Large intestine (tissue), 3 donors: ENCODE results near the gene RPL38. TPM values are rescaled to one million over a fixed set of nuclear protein-coding genes. Genes with fewer than 3 reads are reported as not detected.
A peak's percentile ranks its signal among the peaks of the same experiment; 100 is the strongest.
"Not testable (repeated sequence)": the region's sequence is repeated elsewhere in the genome, so short reads cannot be mapped to it uniquely, and the experiment has no call there.

Experiments
- DNase-seq, 2 donors: peaks; one replicate each; pipeline versions ENCODE4 v3.0.0 to v3.0.0-alpha.2; 2013
- H3K27ac ChIP-seq: one replicate; pipeline ENCODE4 v1.5.1; 2013; ENCODE audit warnings: low read length
- H3K27me3 ChIP-seq: 2 replicates; pipeline ENCODE4 v1.6.1; 2013; ENCODE audit warnings: low read length; ENCODE audit not compliant: control insufficient read depth, insufficient read depth
- H3K36me3 ChIP-seq: 2 replicates; pipeline ENCODE4 v1.6.1; 2013; ENCODE audit warnings: low read length; ENCODE audit not compliant: control insufficient read depth, insufficient read depth
- H3K4me1 ChIP-seq: one replicate; pipeline ENCODE4 v1.6.1; 2013; ENCODE audit warnings: low read length; ENCODE audit not compliant: control insufficient read depth, insufficient read depth
- H3K4me3 ChIP-seq: one replicate; pipeline ENCODE4 v1.5.1; 2013; ENCODE audit warnings: low read length
- H3K9me3 ChIP-seq: one replicate; pipeline ENCODE4 v1.6.1; 2013; ENCODE audit warnings: mild to moderate bottlenecking, low read depth, low read length, moderate library complexity; ENCODE audit not compliant: control insufficient read depth
- WGBS: methylation state at CpG from one replicate; pipeline ENCODE4 v1.1.5; 2013; ENCODE audit warnings: low lambda C conversion rate; ENCODE audit not compliant: insufficient coverage; 5-methylcytosine and 5-hydroxymethylcytosine counted together
- polyA plus RNA-seq: library from polyadenylated mRNA; unstranded; fragments of 120-200 nt; gene quantifications from one replicate; pipeline ENCODE4 v1.2.1, GENCODE V29; 2013

Gene RPL38
- polyA plus RNA-seq, 1 donor, result 1,774 TPM

DNA sequence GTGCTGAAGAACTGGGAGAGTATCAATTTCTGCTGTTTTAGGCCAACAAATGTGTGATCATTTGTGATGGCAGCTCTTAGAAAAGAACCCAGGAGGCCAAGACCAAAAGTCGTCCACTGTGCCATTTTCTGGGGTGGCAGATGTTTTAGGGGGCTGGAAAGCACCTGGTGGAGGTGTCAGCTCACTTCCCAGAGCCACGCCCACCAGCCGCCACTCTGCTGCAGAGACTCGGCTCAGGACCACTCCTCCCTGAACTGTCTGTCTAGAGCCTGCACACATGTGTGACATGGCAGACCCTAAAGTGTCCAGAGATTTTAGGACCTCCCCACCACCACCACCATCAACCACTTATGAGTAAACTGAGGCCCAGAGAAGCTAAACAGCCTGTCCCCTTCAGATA is 23.9 kb upstream of the RPL38 start:
- no peaks in the 10 kb centered on the region for H3K36me3 ChIP-seq
- H3K27me3 ChIP-seq, result peaks cover 39% of the 10 kb centered on the region
- no peaks in the 10 kb centered on the region for H3K4me1 ChIP-seq
- no peak overlapping the region for H3K4me3 ChIP-seq
- no peak for DNase-seq
- WGBS, result no CpG with 5 or more reads among the region's 4 CpGs
- H3K27ac ChIP-seq, result no peak overlapping the region
- H3K9me3 ChIP-seq, result no peaks in the 10 kb centered on the region

GRCh38 chr17:74180336-74180735 is 23.1 kb upstream of the RPL38 start:
- Histone ChIP-seq H3K4me3 (no peak overlapping the region), H3K4me1 (no peaks in the 10 kb centered on the region), H3K27me3 (peaks cover 33% of the 10 kb centered on the region), H3K9me3 (no peaks in the 10 kb centered on the region), H3K27ac (no peak overlapping the region), H3K36me3 (no peaks in the 10 kb centered on the region)
- WGBS, result no CpG with 5 or more reads among the region's 8 CpGs
- DNase-seq, result no peak

DNA sequence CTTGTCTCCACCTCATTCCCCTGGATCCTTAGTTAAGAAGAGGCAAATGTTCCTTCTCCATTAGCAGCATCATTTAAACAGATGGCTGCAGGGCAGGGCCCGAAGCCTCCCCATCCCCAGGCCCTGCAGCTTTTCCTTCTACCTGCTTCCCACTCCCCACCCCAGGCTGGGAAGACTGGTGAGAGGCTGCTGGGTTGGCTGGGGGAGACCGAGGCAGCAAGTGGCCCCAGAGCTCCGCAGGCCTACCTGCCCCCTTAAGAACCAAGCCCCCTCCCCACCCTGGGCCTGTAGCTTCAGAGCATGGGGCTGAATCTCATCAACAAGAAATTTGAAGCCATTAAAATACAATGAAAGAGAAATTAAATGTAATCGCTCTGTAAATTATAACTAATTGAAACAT is 22.1 kb upstream of the RPL38 start:
- Histone ChIP-seq H3K27ac (no peak overlapping the region), H3K36me3 (no peaks in the 10 kb centered on the region), H3K4me3 (no peak overlapping the region), H3K27me3 (peaks cover 24% of the 10 kb centered on the region), H3K9me3 (no peaks in the 10 kb centered on the region), H3K4me1 (no peaks in the 10 kb centered on the region)
- 100% methylated on average over 1 of the region's 4 CpGs for WGBS
- no peak for DNase-seq

- no CpG with 5 or more reads among the region's 17 CpGs for WGBS
- no peak overlapping the region for H3K4me3 ChIP-seq
- H3K9me3 ChIP-seq, result no peaks in the 10 kb centered on the region
- H3K27me3 ChIP-seq, result peaks cover 23% of the 10 kb centered on the region
- no peaks in the 10 kb centered on the region for H3K4me1 ChIP-seq
- H3K27ac ChIP-seq, result no peak overlapping the region
- DNase-seq, result no peak
- H3K36me3 ChIP-seq, result no peaks in the 10 kb centered on the region
Observed at GRCh38 chr17:74182041-74182723, 21.3 kb upstream of the RPL38 start.

- peaks cover 34% of the 10 kb centered on the region for H3K27me3 ChIP-seq
- no peak for DNase-seq
- WGBS, result no CpG with 5 or more reads among the region's 9 CpGs
- no peaks in the 10 kb centered on the region for H3K4me1 ChIP-seq
- no peak overlapping the region for H3K27ac ChIP-seq
- H3K4me3 ChIP-seq, result no peak overlapping the region
- no peaks in the 10 kb centered on the region for H3K36me3 ChIP-seq
- no peaks in the 10 kb centered on the region for H3K9me3 ChIP-seq
Observed at GRCh38 chr17:74183411-74183810, 20.1 kb upstream of the RPL38 start.

DNA sequence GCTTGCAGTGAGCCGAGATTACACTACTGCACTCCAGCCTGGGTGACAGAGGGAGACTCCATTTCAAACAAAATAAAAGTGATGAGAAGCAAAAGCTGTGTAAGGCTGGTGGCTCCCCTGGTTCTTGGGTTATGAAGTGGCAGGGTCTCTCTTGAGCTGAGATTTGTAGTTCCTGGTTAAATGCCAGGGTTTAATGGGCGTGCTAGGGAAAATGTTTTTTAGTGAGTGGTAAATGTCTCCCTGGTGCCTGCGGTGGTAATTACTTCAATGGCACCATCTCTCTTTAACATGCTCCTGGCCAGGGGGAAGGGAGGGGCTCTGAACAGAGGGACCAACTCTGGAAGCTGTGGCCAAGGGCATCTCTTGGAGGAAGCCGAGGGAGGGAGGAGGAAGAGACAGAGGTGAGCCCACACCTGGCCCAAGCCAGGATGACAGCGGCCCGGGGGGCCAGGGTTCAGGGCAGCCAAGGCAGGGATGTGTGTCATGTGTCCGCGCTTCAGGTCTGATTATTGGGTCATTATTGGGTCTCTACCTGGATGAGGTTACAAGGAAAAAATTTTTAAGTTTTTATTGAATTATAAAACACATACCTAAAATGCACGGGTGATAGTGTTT is 17.8 kb upstream of the RPL38 start:
- no peak for DNase-seq
- Histone ChIP-seq H3K4me3 (no peak overlapping the region), H3K36me3 (no peaks in the 10 kb centered on the region), H3K4me1 (no peaks in the 10 kb centered on the region), H3K27me3 (peaks cover 19% of the 10 kb centered on the region), H3K27ac (no peak overlapping the region), H3K9me3 (no peaks in the 10 kb centered on the region)
- 20% methylated on average over 1 of the region's 9 CpGs for whole genome bisulfite sequencing

DNA sequence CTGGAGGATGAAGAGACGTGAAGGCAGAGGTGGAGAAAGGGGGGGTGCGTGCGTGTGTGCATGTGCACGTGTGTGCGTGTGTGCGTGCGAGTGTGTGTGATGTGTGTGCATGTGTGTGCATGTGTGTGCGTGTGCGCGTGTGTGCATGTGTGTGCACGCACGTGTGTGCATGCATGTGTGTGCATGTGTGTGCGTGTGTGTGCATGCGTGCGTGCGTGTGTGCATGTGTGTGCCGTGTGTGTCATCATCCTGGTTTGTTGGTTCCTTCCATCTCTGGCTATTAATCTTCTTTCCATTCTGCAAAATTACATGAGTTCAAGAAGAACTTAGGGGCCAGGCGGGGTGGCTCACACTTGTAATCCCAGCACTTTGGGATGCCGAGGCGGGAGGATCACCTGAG is 17.0 kb upstream of the RPL38 start:
- no peaks in the 10 kb centered on the region for H3K36me3 ChIP-seq
- no peaks in the 10 kb centered on the region for H3K9me3 ChIP-seq
- H3K27ac ChIP-seq, result no peak overlapping the region
- H3K4me1 ChIP-seq, result no peaks in the 10 kb centered on the region
- H3K4me3 ChIP-seq, result no peak overlapping the region
- WGBS, result 100% methylated on average over 1 of the region's 20 CpGs
- no peak for DNase-seq
- H3K27me3 ChIP-seq, result peaks cover 15% of the 10 kb centered on the region

- no peaks in the 10 kb centered on the region for H3K36me3 ChIP-seq
- no peak overlapping the region for H3K27ac ChIP-seq
- H3K9me3 ChIP-seq, result no peaks in the 10 kb centered on the region
- no peak for DNase-seq
- WGBS, result 43% methylated on average over 3 of the region's 11 CpGs
- H3K4me1 ChIP-seq, result no peaks in the 10 kb centered on the region
- no peak overlapping the region for H3K4me3 ChIP-seq
- peaks cover 13% of the 10 kb centered on the region for H3K27me3 ChIP-seq
Observed at GRCh38 chr17:74187761-74188160, 15.7 kb upstream of the RPL38 start.

GRCh38 chr17:74188687-74189086 is 14.8 kb upstream of the RPL38 start:
- H3K36me3 ChIP-seq, H3K9me3 ChIP-seq, DNase-seq, H3K4me1 ChIP-seq, H3K4me3 ChIP-seq, H3K27ac ChIP-seq: not testable (repeated sequence)
- H3K27me3 ChIP-seq, result peaks cover 13% of the 10 kb centered on the region
- 82% methylated on average over 2 of the region's 4 CpGs for WGBS

DNA sequence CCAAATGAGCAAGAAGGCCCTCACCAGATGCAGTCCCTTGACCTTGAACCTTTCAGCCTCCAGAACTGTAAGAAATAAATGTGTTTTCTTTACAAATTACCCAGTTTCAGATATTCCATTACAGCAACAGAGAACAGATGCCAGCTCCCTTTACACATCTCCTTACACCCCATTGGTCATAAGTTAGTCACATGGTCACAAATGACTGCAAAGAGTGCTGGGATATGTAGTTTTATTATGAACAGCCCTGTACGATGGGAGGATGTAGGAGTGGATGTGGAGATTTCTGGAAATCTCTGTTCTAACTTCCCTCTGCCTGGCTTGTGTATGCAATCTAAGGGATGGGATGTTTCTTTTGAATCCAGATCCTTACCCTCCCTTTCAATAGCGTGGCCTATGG is 13.3 kb upstream of the RPL38 start:
- WGBS, result no CpG with 5 or more reads among the region's 2 CpGs
- no peaks in the 10 kb centered on the region for H3K9me3 ChIP-seq
- peaks cover 16% of the 10 kb centered on the region for H3K27me3 ChIP-seq
- H3K36me3 ChIP-seq, result no peaks in the 10 kb centered on the region
- H3K4me3 ChIP-seq, result no peak overlapping the region
- DNase-seq, result peak; percentile 22 to 46
- peaks cover 9% of the 10 kb centered on the region for H3K4me1 ChIP-seq
- H3K27ac ChIP-seq, result no peak overlapping the region
